Nephron progenitor cell (in vitro differentiated cells): ENCODE results near the gene PLPP7.
"Not testable (repeated sequence)": the region's sequence is repeated elsewhere in the genome, so short reads cannot be mapped to it uniquely, and the experiment has no call there.

ENCODE experiments used
- DNase-seq: peaks from one replicate; pipeline ENCODE4 v3.0.0; 2021
- H3K27ac Mint-ChIP-seq: 2 replicates; pipeline ENCODE4 v1.8.0; 2021; ENCODE audit warnings: mild to moderate bottlenecking, moderate library complexity, mixed read lengths
- H3K27me3 Mint-ChIP-seq: 2 replicates; pipeline ENCODE4 v1.8.0; 2021; ENCODE audit warnings: mild to moderate bottlenecking, low read depth, mixed read lengths; ENCODE audit not compliant: poor library complexity
- H3K36me3 Mint-ChIP-seq: 2 replicates; pipeline ENCODE4 v1.8.0; 2021; ENCODE audit warnings: low read depth, mixed read lengths
- H3K4me1 Mint-ChIP-seq: 2 replicates; pipeline ENCODE4 v1.8.0; 2021; ENCODE audit warnings: mixed read lengths
- H3K4me3 Mint-ChIP-seq: 2 replicates; pipeline ENCODE4 v1.8.0; 2021; ENCODE audit warnings: mild to moderate bottlenecking, moderate library complexity, mixed read lengths
- H3K9me3 Mint-ChIP-seq: 2 replicates; pipeline ENCODE4 v1.8.0; 2021; ENCODE audit warnings: mild to moderate bottlenecking, moderate library complexity, mixed read lengths
- CTCF ChIP-seq: fragments of 200-600 bp; sonication (generic); IDR thresholded peaks from 2 replicates; pipeline ENCODE4 v1.5.0; 2021; ENCODE audit warnings: antibody characterized with exemption

PLPP7 gene

GRCh38 chr9:131348631-131349521 is 59.4 kb downstream of the PLPP7 start:
- peaks cover 8% of the 10 kb centered on the region for H3K4me1 Mint-ChIP-seq
- no peaks in the 10 kb centered on the region for H3K36me3 Mint-ChIP-seq
- peaks cover 10% of the 10 kb centered on the region for H3K27me3 Mint-ChIP-seq
- TF ChIP-seq CTCF, result no peak
- no peaks in the 10 kb centered on the region for H3K9me3 Mint-ChIP-seq
- DNase-seq, result no peak
- no peak overlapping the region for H3K27ac Mint-ChIP-seq
- H3K4me3 Mint-ChIP-seq, result no peak overlapping the region

- peaks cover 10% of the 10 kb centered on the region for H3K27me3 Mint-ChIP-seq
- H3K27ac Mint-ChIP-seq, result no peak overlapping the region
- no peaks in the 10 kb centered on the region for H3K36me3 Mint-ChIP-seq
- no peaks in the 10 kb centered on the region for H3K9me3 Mint-ChIP-seq
- DNase-seq, result no peak
- peak overlapping the region; percentile 87 for H3K4me3 Mint-ChIP-seq
- TF ChIP-seq CTCF, result no peak
- H3K4me1 Mint-ChIP-seq, result peaks cover 8% of the 10 kb centered on the region
These were observed 60.0 kb downstream of the PLPP7 start for GRCh38 chr9:131349522-131349880.

GRCh38 chr9:131349881-131350563 is 60.5 kb downstream of the PLPP7 start:
- H3K4me3 Mint-ChIP-seq, result peak overlapping the region; percentile 87
- H3K36me3 Mint-ChIP-seq, result no peaks in the 10 kb centered on the region
- no peaks in the 10 kb centered on the region for H3K9me3 Mint-ChIP-seq
- H3K27me3 Mint-ChIP-seq, result peaks cover 10% of the 10 kb centered on the region
- no peak overlapping the region for H3K27ac Mint-ChIP-seq
- TF ChIP-seq CTCF, result peak; percentile 69
- H3K4me1 Mint-ChIP-seq, result peaks cover 8% of the 10 kb centered on the region
- peak; percentile 86 for DNase-seq

- not testable (repeated sequence) for H3K4me3 Mint-ChIP-seq, H3K27me3 Mint-ChIP-seq, H3K9me3 Mint-ChIP-seq, H3K36me3 Mint-ChIP-seq, DNase-seq, H3K27ac Mint-ChIP-seq
- H3K4me1 Mint-ChIP-seq, result peaks cover 10% of the 10 kb centered on the region
These were observed 67.0 kb downstream of the PLPP7 start for GRCh38 chr9:131356479-131356878.

GRCh38 chr9:131358556-131358955 is 69.0 kb downstream of the PLPP7 start:
- peaks cover 6% of the 10 kb centered on the region for H3K27me3 Mint-ChIP-seq
- peaks cover 10% of the 10 kb centered on the region for H3K4me1 Mint-ChIP-seq
- H3K9me3 Mint-ChIP-seq, result peaks cover 4% of the 10 kb centered on the region
- H3K27ac Mint-ChIP-seq, result no peak overlapping the region
- H3K4me3 Mint-ChIP-seq, result no peak overlapping the region
- no peak for DNase-seq
- no peaks in the 10 kb centered on the region for H3K36me3 Mint-ChIP-seq
- no peak for TF ChIP-seq CTCF
